Neural cell (in vitro differentiated cells): Measurements from ENCODE around the gene NAGS. TPM values are rescaled to one million over a fixed set of nuclear protein-coding genes. Genes with fewer than 3 reads are reported as not detected.

Experiments used
- H2AFZ ChIP-seq: fragments of 200-600, 300-800 bp; sonication (generic), shearing (Covaris generic); 2 replicates; pipeline ENCODE4 v1.6.0; 2014; ENCODE audit warnings: low read depth, mild to moderate bottlenecking, antibody characterized with exemption, low read length, moderate library complexity
- H3F3A ChIP-seq: fragments of 200-600 bp; shearing (Covaris generic); 2 replicates; pipeline ENCODE4 v1.6.1; 2016; ENCODE audit warnings: mild to moderate bottlenecking, moderate library complexity, mixed read lengths, antibody characterized with exemption, low read length; ENCODE audit not compliant: insufficient read depth, poor library complexity, severe bottlenecking
- H3K27ac ChIP-seq: fragments of 200-600, 300-800 bp; sonication (generic), shearing (Covaris generic); 2 replicates; pipeline ENCODE4 v1.5.1; 2014; ENCODE audit warnings: mild to moderate bottlenecking, low read length, moderate library complexity
- H3K27me3 ChIP-seq: fragments of 300-800, 200-600 bp; sonication (generic), shearing (Covaris generic); 2 replicates; pipeline ENCODE4 v1.6.0; 2014; ENCODE audit warnings: mild to moderate bottlenecking, low read depth, low read length, moderate library complexity; ENCODE audit not compliant: insufficient read depth
- H3K36me3 ChIP-seq: fragments of 300-800, 200-600 bp; sonication (generic), shearing (Covaris generic); 2 replicates; pipeline ENCODE4 v1.5.1; 2014; ENCODE audit warnings: mild to moderate bottlenecking, antibody characterized with exemption, low read length, moderate library complexity; ENCODE audit not compliant: insufficient read depth
- H3K4me2 ChIP-seq: fragments of 300-800, 200-600 bp; sonication (generic), shearing (Covaris generic); 2 replicates; pipeline ENCODE4 v1.6.0; 2014; ENCODE audit warnings: mild to moderate bottlenecking, low read length
- H3K4me3 ChIP-seq: fragments of 300-800, 200-600 bp; sonication (generic), shearing (Covaris generic); 2 replicates; pipeline ENCODE4 v1.5.1; 2014; ENCODE audit warnings: mild to moderate bottlenecking, low read length, moderate library complexity
- H3K79me2 ChIP-seq: fragments of 200-600 bp; shearing (Covaris generic); replicated peaks from 2 replicates; pipeline ENCODE4 v1.6.0; 2014; ENCODE audit warnings: mild to moderate bottlenecking, low read length, moderate library complexity; ENCODE audit not compliant: insufficient read depth
- H3K9ac ChIP-seq: fragments of 300-800, 200-600 bp; sonication (generic), shearing (Covaris generic); 2 replicates; pipeline ENCODE4 v1.6.1; 2016; ENCODE audit warnings: mild to moderate bottlenecking, low read length, mixed read lengths
- H3K9me2 ChIP-seq: fragments of 200-600 bp; shearing (Covaris generic); 2 replicates; pipeline ENCODE4 v1.6.1; 2016; ENCODE audit warnings: mild to moderate bottlenecking, low read length, mixed read lengths; ENCODE audit not compliant: insufficient read depth
- H3K9me3 ChIP-seq: fragments of 200-600, 300-800 bp; sonication (generic), shearing (Covaris generic); 2 replicates; pipeline ENCODE4 v1.6.1; 2016; ENCODE audit warnings: mild to moderate bottlenecking, mixed run types, low read length, moderate library complexity, mixed read lengths
- H4K20me1 ChIP-seq: fragments of 200-600 bp; shearing (Covaris generic); 2 replicates; pipeline ENCODE4 v1.6.1; 2016; ENCODE audit warnings: mild to moderate bottlenecking, mixed run types; ENCODE audit not compliant: insufficient read depth
- EP300 ChIP-seq: fragments of 450-650 bp; conservative IDR thresholded peaks from 2 replicates; pipeline ENCODE4 v1.6.1; 2014; ENCODE audit warnings: antibody characterized with exemption, mild to moderate bottlenecking, moderate library complexity; ENCODE audit not compliant: poor library complexity, severe bottlenecking
- EZH2 ChIP-seq: fragments of 200-600, 300-800 bp; shearing (Covaris generic), sonication (generic); IDR thresholded peaks from 2 replicates; pipeline ENCODE4 v1.6.1; 2014; ENCODE audit warnings: antibody characterized with exemption, low read length, borderline replicate concordance, mild to moderate bottlenecking; ENCODE audit not compliant: insufficient read depth, poor library complexity, severe bottlenecking
- MXI1 ChIP-seq: fragments of 450-650 bp; conservative IDR thresholded peaks from 2 replicates; pipeline ENCODE4 v1.6.1; 2014; ENCODE audit warnings: antibody characterized with exemption, mild to moderate bottlenecking; ENCODE audit not compliant: poor library complexity, severe bottlenecking
- POLR2AphosphoS5 ChIP-seq: IDR thresholded peaks from 2 replicates; pipeline ENCODE4 v1.6.1; 2012
- RAD21 ChIP-seq: fragments of 450-650 bp; conservative IDR thresholded peaks from 2 replicates; pipeline ENCODE4 v1.6.1; 2014; ENCODE audit warnings: antibody characterized with exemption, mild to moderate bottlenecking, moderate library complexity
- SMC3 ChIP-seq: fragments of 450-650 bp; conservative IDR thresholded peaks from 2 replicates; pipeline ENCODE4 v1.6.1; 2014; ENCODE audit warnings: antibody characterized with exemption, mild to moderate bottlenecking, moderate library complexity; ENCODE audit not compliant: poor library complexity
- TAF1 ChIP-seq: IDR thresholded peaks from 2 replicates; pipeline ENCODE4 v1.6.1; 2012; ENCODE audit warnings: low read depth
- polyA plus RNA-seq: library from polyadenylated mRNA; depleted of rRNA; stranded (reverse); fragments of >200 nt; gene quantifications from 2 replicates; pipeline ENCODE4 v1.2.3, GENCODE V29; 2014
- TF ChIP-seq, protein P1 (sequence below): fragments of 450-650 bp; IDR thresholded peaks from 2 replicates; pipeline ENCODE4 v1.5.1; 2014; ENCODE audit warnings: antibody characterized with exemption, mild to moderate bottlenecking, moderate library complexity; ENCODE audit not compliant: poor library complexity, severe bottlenecking
- TF ChIP-seq, protein P2 (sequence below): IDR thresholded peaks from 2 replicates; pipeline ENCODE4 v1.6.1; 2012; ENCODE audit warnings: borderline replicate concordance

NAGS gene
- polyA plus RNA-seq, 1 donor from 2014 or later: not detected

DNA sequence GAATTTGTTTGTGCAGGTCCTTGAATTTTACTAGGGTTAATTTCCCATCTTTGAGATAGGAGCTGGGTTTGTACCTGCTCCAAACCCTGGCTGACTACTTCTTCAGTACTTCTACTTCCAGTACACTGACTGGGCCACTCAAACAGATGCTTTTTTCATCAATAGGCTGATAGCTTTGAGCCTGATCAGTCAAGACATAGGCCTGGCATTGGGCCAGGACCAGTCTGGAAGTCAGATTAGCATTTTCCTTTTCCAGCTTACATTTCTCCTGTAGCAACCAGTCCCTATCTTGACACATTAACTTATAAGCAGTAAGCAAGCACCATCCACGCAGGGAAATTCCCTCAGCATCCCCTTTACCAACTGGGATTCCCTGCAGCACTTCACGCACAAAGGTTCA, 17.8 kb downstream of the NAGS start:
- no peaks in the 10 kb centered on the region for H3K79me2 ChIP-seq
- TF ChIP-seq TAF1 (no peak), EP300 (no peak), EZH2 (no peak), RAD21 (no peak), MXI1 (no peak), SMC3 (no peak), POLR2AphosphoS5 (no peak)
- TF ChIP-seq, protein P1, sequence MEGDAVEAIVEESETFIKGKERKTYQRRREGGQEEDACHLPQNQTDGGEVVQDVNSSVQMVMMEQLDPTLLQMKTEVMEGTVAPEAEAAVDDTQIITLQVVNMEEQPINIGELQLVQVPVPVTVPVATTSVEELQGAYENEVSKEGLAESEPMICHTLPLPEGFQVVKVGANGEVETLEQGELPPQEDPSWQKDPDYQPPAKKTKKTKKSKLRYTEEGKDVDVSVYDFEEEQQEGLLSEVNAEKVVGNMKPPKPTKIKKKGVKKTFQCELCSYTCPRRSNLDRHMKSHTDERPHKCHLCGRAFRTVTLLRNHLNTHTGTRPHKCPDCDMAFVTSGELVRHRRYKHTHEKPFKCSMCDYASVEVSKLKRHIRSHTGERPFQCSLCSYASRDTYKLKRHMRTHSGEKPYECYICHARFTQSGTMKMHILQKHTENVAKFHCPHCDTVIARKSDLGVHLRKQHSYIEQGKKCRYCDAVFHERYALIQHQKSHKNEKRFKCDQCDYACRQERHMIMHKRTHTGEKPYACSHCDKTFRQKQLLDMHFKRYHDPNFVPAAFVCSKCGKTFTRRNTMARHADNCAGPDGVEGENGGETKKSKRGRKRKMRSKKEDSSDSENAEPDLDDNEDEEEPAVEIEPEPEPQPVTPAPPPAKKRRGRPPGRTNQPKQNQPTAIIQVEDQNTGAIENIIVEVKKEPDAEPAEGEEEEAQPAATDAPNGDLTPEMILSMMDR: no peak
- TF ChIP-seq, protein P2, sequence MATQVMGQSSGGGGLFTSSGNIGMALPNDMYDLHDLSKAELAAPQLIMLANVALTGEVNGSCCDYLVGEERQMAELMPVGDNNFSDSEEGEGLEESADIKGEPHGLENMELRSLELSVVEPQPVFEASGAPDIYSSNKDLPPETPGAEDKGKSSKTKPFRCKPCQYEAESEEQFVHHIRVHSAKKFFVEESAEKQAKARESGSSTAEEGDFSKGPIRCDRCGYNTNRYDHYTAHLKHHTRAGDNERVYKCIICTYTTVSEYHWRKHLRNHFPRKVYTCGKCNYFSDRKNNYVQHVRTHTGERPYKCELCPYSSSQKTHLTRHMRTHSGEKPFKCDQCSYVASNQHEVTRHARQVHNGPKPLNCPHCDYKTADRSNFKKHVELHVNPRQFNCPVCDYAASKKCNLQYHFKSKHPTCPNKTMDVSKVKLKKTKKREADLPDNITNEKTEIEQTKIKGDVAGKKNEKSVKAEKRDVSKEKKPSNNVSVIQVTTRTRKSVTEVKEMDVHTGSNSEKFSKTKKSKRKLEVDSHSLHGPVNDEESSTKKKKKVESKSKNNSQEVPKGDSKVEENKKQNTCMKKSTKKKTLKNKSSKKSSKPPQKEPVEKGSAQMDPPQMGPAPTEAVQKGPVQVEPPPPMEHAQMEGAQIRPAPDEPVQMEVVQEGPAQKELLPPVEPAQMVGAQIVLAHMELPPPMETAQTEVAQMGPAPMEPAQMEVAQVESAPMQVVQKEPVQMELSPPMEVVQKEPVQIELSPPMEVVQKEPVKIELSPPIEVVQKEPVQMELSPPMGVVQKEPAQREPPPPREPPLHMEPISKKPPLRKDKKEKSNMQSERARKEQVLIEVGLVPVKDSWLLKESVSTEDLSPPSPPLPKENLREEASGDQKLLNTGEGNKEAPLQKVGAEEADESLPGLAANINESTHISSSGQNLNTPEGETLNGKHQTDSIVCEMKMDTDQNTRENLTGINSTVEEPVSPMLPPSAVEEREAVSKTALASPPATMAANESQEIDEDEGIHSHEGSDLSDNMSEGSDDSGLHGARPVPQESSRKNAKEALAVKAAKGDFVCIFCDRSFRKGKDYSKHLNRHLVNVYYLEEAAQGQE: no peak
- H3K27ac ChIP-seq: no peak overlapping the region
- H3K9me3 ChIP-seq: no peaks in the 10 kb centered on the region
- no peak overlapping the region for H2AFZ ChIP-seq
- no peak overlapping the region for H3K9ac ChIP-seq
- H3K27me3 ChIP-seq: no peaks in the 10 kb centered on the region
- no peaks in the 10 kb centered on the region for H3K36me3 ChIP-seq
- no peak overlapping the region for H3K4me3 ChIP-seq
- no peaks in the 10 kb centered on the region for H3K9me2 ChIP-seq
- no peak overlapping the region for H3K4me2 ChIP-seq
- H3F3A ChIP-seq: no peaks in the 10 kb centered on the region
- H4K20me1 ChIP-seq: no peaks in the 10 kb centered on the region

DNA sequence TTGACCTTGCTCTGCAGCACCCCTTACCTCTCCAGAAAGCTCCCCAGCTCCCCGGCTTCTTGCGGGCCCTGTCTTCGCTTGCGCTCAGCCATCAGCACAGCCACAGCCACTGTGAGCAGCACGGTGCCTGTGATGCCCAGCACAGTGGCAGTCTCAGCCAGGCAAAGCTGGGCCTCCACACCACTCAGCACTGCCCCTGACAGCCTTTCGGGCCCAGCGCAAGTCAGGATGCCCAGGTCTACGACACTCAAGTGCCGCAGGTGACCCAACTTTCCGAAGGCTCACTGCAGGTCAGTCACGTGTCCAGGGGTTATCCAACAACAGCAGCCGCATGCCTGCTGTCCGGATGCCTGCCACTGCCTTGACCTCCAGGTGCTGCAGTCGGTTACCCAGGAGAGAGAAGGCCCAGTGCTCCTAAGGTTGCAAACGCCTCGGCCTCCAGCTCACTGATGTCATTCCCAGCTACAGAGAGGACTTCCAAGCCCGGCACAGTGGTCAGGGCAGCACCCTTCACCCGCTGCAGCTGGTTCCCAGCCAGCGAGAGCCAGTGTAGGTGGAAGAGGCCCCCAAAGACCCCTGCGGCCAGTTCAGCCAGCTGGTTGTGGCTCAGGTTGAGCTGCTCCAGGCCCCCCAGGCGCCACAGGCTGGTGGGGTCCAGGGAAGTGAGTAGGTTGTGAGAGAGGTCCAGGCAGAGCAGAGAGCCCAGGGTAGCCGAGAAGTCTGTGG, 19.3 kb downstream of the NAGS start:
- no peak overlapping the region for H3K9ac ChIP-seq
- H2AFZ ChIP-seq: no peak overlapping the region
- no peaks in the 10 kb centered on the region for H3K9me2 ChIP-seq
- H3K36me3 ChIP-seq: no peaks in the 10 kb centered on the region
- no peaks in the 10 kb centered on the region for H3K79me2 ChIP-seq
- no peak overlapping the region for H3K27ac ChIP-seq
- H3K4me2 ChIP-seq: no peak overlapping the region
- H3K9me3 ChIP-seq: no peaks in the 10 kb centered on the region
- no peak overlapping the region for H3K4me3 ChIP-seq
- no peaks in the 10 kb centered on the region for H3F3A ChIP-seq
- H4K20me1 ChIP-seq: no peaks in the 10 kb centered on the region
- H3K27me3 ChIP-seq: no peaks in the 10 kb centered on the region
- no peak for TF ChIP-seq MXI1
- TF ChIP-seq TAF1: no peak
- TF ChIP-seq, protein P2: no peak
- TF ChIP-seq RAD21: no peak
- no peak for TF ChIP-seq POLR2AphosphoS5
- TF ChIP-seq SMC3: no peak
- no peak for TF ChIP-seq EP300
- TF ChIP-seq EZH2: no peak
- TF ChIP-seq, protein P1: no peak
